Kidney epithelial cell (primary cell): ENCODE measurements around the gene ARHGAP32. TPM values are rescaled to one million over a fixed set of nuclear protein-coding genes. Genes with fewer than 3 reads are reported as not detected.

Source experiments
- DNase-seq: peaks from one replicate; pipeline ENCODE4 v3.0.0-alpha.2; 2010; ENCODE audit warnings: low read depth
- H3K27me3 ChIP-seq: 2 replicates; pipeline ENCODE4 v1.6.0; 2011; ENCODE audit warnings: low read length; ENCODE audit not compliant: control insufficient read depth, insufficient read depth
- H3K36me3 ChIP-seq: 2 replicates; pipeline ENCODE4 v1.5.1; 2011; ENCODE audit warnings: low read length; ENCODE audit not compliant: control insufficient read depth, insufficient read depth
- H3K4me3 ChIP-seq: 2 replicates; pipeline ENCODE4 v1.5.1; 2011; ENCODE audit warnings: low read depth, mild to moderate bottlenecking, control low read depth, low read length
- CTCF ChIP-seq: IDR thresholded peaks from 2 replicates; pipeline ENCODE4 v1.5.1; 2011; ENCODE audit warnings: mild to moderate bottlenecking, moderate library complexity, low read length, control low read depth, inconsistent platforms; ENCODE audit not compliant: insufficient read depth, poor library complexity, severe bottlenecking
- total RNA-seq: library from RNA; depleted of rRNA; stranded (reverse); fragments of >200 nt; gene quantifications from 2 replicates; pipeline ENCODE4 v1.2.3, GENCODE V29; 2015

ARHGAP32 gene
- total RNA-seq, 1 donor from 2014 or later = 15.4 TPM

- DNase-seq = no peak
- no peaks in the 10 kb centered on the region for H3K36me3 ChIP-seq
- H3K27me3 ChIP-seq = no peaks in the 10 kb centered on the region
- no peak overlapping the region for H3K4me3 ChIP-seq
- no peak for TF ChIP-seq CTCF
Measured at GRCh38 chr11:129048911-129049310, 143.2 kb downstream of the ARHGAP32 start.

GRCh38 chr11:129045150-129045549, 147.0 kb downstream of the ARHGAP32 start:
- no peaks in the 10 kb centered on the region for H3K36me3 ChIP-seq
- no peak overlapping the region for H3K4me3 ChIP-seq
- no peaks in the 10 kb centered on the region for H3K27me3 ChIP-seq
- no peak for TF ChIP-seq CTCF
- no peak for DNase-seq

GRCh38 chr11:129042503-129042902, 149.6 kb downstream of the ARHGAP32 start:
- Histone ChIP-seq H3K27me3 (no peaks in the 10 kb centered on the region), H3K4me3 (no peak overlapping the region), H3K36me3 (no peaks in the 10 kb centered on the region)
- TF ChIP-seq CTCF = no peak
- no peak for DNase-seq

GRCh38 chr11:129041611-129042018, 150.5 kb downstream of the ARHGAP32 start:
- TF ChIP-seq CTCF = no peak
- Histone ChIP-seq H3K4me3 (no peak overlapping the region), H3K36me3 (no peaks in the 10 kb centered on the region), H3K27me3 (no peaks in the 10 kb centered on the region)
- no peak for DNase-seq

- no peak for DNase-seq
- H3K36me3 ChIP-seq = no peaks in the 10 kb centered on the region
- no peaks in the 10 kb centered on the region for H3K27me3 ChIP-seq
- no peak for TF ChIP-seq CTCF
- H3K4me3 ChIP-seq = no peak overlapping the region
Measured at GRCh38 chr11:129040934-129041333, 151.2 kb downstream of the ARHGAP32 start.

- DNase-seq = no peak
- H3K27me3 ChIP-seq = no peaks in the 10 kb centered on the region
- TF ChIP-seq CTCF = no peak
- no peak overlapping the region for H3K4me3 ChIP-seq
- no peaks in the 10 kb centered on the region for H3K36me3 ChIP-seq
Measured at GRCh38 chr11:129035244-129035643, 156.9 kb downstream of the ARHGAP32 start.
